Left cardiac atrium (tissue), 4 donors: ENCODE results near the gene TSSK3. TPM values are rescaled to one million over a fixed set of nuclear protein-coding genes. Genes with fewer than 3 reads are reported as not detected.

Experiments used
- ATAC-seq, 2 donors: fragments of 200-7000 bp; cut with Tn5 transposase; one replicate each; pipeline ENCODE4 v1.9.1; 2020; ENCODE audit warnings: mild to moderate bottlenecking in 2 of 2, moderate library complexity in 2 of 2
- DNase-seq: peaks from one replicate; pipeline ENCODE4 v3.0.0-alpha.2; 2020
- intact Hi-C, 2 donors: fragments of 100-400 bp; cut with DNase I; formaldehyde crosslinking; loops; one replicate each; pipeline versions ENCODE4 v1.14.1 to v1.15.1; 2022 to 2023
- total RNA-seq, 2 donors: library from RNA; stranded (reverse); fragmentation: NEBNext Ultra II Directional; extraction: Animal tissue kit (Norgen Biotek cat#: 25700); gene quantifications; one replicate each; pipeline ENCODE4 v1.2.1, GENCODE V29; 2021
- donor health status: DM: no; HTN: yes; CAD: no.
- donor health status: DM: no; HTN: yes; CAD: no; lungs with severe emphysema.
- donor health status: DM: yes; HTN: yes; CAD: no.
- donor health status: Dilated cardiomyopathy.

Gene TSSK3
- total RNA-seq, 2 donors from 2014 or later: 0.44 to 0.79 TPM

DNA sequence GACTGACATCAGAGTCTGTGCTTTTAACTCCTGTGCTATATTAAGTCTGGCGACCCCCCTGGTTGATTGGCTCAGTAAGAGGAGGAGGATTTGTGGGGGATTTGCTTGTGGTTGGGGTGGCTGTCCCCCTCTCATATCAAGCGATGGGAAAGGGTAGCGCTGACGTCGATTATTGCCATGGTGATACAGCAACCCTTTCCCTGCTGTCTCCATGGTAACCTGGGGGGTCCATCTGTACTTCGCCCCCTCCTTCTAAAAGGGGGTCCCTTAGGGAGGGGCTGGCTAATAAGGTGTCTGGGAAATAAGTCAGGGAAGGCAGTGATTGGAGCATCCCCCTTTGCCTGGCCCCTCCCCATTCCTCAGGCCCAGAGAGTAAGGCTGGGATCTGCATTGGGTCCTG lies 4.7 kb upstream of the TSSK3 start:
- DNase-seq (no peak), ATAC-seq (no peak)
- intact Hi-C loops: no loop called here

DNA sequence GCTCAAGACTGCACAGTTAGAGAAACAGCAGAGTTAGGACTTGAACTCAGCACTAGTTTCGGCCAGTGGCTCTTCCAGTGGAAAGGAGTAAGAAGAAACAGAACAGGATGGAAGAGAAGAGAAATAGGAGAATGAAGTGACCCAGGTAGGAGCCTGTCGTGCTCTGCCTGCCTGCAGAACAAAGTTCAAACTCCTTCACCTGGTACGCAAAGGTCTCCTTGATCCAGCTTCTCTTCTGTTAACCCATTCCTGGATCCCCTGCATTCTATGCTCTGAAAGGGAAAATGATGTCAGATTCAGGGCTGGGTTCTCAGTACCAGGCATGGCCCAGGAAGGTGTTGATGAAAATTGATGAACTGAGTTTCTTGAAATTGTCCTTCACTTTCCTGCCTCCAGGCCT lies 3.9 kb upstream of the TSSK3 start:
- no peak for DNase-seq
- intact Hi-C loops: no loop called here
- ATAC-seq: no peak

DNA sequence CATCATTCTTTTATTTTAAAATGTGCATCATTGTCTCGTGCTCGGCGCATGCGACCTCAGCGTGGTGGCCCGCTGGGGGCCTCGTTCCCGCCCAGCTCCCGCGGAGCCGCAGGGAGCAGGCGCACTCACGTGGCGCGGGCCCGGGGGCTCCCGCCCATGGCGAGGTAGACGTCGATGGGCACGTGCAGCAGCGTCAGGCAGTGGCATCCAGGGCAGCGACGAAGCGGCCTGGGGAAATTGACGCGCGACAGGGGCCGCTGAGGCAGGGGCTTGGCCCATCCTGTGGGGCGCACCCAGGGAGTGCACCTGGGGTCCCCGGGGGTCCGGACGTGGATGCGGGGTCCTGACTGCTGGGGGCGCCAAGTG lies 1.0 kb upstream of the TSSK3 start:
- intact Hi-C loops: no loop called here
- DNase-seq (no peak), ATAC-seq (no peak)

DNA sequence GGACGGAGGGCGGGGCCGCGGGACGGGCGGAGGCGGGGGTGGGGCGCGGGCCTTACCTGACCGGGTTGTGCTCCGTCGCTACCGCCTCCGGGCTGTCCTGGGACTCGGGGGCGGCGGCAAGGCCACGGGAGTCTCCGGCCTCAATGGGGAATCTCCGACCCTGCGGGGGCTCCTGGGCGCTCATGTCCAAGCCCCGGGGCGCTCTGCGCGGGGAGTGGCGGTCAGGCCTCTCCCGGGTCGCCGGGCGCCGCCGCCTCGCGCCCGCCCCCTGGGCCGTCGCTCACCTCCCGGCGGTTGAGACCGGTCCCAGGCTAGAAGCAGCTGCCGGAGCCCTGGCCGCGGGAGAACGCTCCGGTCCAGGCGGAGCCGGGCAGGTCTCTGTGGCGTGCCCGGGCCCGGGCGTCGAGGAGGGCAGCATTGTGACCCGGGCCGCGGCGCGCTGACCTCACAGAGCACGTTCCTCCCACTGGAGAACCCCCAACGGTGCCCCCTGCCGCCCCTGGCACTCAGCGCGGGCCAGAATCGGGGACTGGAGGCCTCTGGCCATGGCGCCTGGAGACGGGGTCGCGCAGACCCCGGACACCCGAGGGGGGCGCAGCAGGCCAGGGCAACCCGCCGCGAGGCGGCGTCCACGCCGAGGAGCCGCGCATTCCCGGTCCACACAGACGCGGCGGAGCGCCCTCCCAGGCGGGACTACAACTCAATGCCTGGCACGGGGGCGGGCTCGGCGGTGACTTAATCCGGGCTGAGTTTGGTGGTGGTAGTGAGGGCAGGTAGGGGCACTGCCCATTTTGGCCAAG lies 465 bp upstream of the TSSK3 start:
- ATAC-seq (peak; percentile 75 to 82), DNase-seq (peak; percentile 76)
- intact Hi-C loops: no loop called here

DNA sequence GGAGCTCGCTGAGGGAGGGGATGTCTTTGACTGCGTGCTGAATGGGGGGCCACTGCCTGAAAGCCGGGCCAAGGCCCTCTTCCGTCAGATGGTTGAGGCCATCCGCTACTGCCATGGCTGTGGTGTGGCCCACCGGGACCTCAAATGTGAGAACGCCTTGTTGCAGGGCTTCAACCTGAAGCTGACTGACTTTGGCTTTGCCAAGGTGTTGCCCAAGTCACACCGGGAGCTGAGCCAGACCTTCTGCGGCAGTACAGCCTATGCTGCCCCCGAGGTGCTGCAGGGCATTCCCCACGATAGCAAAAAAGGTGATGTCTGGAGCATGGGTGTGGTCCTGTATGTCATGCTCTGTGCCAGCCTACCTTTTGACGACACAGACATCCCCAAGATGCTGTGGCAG lies 1.4 kb downstream of the TSSK3 start:
- intact Hi-C loops: no loop called here
- ATAC-seq (no peak), DNase-seq (no peak)

DNA sequence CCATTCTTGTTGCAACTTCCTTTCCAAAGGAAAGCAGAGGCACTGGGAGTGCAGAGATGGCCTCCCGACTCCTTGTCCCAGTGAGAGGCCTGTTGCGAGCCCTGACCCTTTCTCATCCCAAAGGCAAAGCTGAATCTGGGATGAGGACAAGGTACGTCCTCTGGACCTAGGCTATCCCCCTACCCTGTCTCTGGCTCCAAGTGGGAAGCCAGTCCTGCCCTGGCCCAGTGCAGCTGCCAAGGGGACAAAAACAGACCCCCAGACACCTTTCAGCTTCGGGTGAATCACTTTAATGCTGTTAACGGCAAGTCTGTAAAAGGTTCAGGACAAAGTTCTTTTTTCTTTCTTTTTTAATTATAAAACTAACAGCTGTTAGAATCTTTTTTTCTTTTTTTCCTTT lies 2.5 kb downstream of the TSSK3 start:
- intact Hi-C loops: no loop called here
- ATAC-seq (no peak), DNase-seq (no peak)

DNA sequence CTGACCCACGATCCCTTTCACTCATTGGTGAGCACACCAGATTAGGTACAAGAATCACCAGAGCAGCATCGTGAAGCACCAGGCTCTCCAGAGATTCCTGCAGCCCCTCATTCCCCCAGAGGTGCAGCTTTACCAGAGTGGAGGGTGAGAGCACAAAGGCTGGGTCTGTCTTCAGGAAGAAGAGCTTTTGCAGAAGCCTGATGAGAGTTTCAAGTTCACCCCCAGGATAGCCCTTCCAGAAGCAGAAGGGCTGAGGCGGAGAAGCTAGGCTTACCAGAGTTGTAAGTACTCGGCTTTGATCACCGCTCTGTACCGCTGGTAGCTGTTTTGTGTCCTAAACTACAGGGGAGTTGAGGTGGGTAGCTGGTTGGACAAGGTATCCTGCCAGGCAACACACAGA lies 3.1 kb downstream of the TSSK3 start:
- ATAC-seq (no peak), DNase-seq (no peak)
- intact Hi-C loops: no loop called here

DNA sequence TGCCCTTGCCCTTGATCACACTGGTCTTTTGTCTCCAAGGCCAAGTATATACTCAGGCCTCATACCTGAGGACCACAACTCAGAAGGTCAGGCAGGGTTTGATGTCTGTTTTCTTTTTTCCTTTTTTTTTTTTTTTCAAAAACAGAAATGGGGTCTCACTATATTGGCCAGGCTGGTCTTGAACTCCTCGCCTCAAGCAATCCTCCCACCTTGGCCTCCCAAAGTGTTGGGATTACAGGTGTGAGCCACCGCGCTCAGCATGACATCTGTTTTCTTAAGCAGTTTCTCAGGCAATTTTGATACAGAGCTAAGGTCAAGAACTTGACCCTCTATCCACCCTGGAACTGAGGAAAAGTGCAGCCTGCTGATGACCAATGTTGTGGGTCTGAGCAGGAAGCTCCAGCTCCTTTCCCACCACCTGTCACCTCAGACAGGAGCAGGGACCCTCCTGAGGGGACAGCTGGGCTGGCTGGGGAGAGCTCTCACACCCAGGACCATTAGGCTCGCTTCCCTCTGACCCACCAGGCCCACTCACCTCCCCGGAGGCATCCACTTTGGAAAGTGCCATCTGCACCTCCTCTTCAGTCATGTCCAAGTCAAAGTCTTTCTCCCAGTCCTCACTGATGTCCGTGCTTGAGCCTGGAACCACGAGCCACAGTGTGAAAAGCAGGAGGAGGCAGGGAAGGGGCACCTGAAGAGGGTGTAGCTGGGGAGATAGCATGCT lies 5.7 kb downstream of the TSSK3 start:
- ATAC-seq (no peak), DNase-seq (no peak)
- intact Hi-C loops: no loop called here

DNA sequence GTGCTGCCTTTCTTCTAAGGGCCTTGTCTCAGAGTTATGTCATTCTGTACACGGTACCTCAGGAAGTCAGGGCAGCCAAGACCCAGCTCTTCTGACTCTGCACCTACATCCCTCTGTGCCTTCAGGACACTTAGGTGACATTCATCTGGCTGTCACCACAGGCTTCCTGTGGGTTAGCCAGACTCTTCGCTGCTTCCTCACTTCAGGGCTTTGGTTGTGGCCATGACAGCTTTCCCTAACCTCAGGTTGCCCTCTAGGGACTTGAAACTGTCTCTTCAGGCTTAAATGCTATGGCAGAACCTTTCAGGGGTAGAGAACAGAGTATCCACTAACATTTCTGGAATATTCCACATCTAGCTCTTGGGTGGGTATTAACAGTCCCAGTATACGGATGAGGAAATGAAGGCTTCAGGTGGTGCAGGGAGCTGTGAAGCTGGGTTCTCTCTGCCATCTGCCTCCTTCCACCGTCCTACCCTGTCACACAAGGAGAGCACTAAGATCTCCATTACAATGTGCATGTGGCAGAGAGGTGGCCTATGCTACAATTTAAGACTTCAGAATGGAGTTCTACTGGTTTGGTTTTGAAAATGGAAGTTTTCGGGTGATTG lies 9.9 kb downstream of the TSSK3 start:
- intact Hi-C loops: no loop called here
- ATAC-seq: peak in 1 of 2 donors; percentile 27
- DNase-seq: no peak

DNA sequence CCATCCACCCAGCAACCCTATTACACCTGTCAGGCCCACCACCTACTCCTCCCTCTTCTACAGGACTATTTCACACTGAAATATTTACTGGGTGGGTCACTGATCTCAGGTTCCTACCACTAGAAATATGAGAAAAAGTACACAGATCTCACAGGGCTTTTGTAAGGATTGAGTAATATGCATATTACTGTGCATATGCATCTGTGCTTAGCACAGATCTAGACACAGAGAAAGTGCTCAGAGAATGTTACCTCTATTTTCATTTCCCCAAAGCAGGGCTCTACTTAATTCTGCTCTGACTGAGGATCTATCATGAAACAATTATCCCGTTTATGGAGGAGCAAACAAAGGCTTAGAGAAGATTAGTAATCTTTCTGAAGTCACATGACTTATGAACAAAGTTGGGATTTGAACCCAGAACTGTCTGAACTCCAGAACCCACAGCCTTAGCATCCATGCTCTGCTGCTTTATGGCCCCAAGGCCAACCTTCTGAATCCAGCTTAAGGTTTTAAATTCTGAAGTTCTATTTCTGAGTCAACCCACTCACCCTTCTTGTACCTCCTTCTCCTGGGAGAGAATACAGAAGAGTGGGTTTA lies 11.8 kb downstream of the TSSK3 start:
- intact Hi-C loops: no loop called here
- DNase-seq: no peak
- no peak for ATAC-seq

DNA sequence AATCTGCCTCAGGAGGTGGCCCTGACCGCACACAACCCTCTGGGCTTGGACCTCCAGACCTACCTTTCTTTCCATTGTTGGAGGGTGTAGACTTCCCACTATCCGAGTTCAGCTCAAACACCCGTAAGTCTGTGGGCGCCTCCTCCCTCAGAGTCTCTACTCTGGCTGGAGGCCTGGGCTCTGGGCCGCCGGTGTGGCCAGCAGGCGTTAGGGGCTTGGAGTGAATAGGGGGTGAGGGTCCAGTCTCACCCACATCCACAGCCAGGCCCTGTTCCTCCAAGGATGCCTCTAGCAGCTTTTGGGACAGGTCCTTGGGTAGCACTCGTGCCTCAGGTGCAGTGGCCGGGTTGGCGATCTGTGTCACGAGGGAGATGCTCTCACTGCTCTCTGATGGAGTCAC lies 13.9 kb downstream of the TSSK3 start:
- DNase-seq (no peak), ATAC-seq (no peak)
- intact Hi-C loops: no loop called here

DNA sequence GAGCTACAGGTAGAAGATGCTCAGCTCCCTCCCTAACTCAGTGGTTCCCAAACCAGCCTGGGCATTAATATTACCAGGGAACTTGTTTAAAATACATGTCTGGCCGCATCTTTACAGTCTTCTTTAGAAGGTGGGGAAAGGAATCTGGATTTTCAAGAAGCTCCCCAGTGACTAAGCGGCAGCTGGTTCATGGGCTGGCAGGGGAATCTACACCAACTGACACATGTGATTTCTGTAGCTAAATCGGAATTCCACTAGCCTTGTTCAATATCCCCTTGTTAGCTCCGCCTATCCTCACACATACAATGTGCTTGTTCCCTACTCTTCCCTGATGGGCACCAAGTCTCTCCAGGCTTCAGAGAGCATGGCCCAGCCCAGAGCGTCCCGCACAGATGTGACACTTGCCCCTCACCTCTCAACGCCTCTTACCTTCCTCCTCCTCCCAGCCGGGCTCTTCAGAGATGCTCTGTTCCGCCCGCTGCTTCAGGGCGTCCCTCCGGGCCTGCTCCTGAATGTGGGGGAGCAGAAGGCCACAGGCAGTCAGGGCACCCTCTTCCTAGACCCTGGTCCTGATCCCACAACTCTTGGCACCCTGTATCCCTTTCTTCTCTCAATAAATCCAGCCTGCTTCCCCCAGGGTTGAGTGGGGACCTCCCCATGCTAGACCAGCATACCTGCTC lies 15.3 kb downstream of the TSSK3 start:
- no peak for DNase-seq
- intact Hi-C loops: no loop called here
- ATAC-seq: no peak

DNA sequence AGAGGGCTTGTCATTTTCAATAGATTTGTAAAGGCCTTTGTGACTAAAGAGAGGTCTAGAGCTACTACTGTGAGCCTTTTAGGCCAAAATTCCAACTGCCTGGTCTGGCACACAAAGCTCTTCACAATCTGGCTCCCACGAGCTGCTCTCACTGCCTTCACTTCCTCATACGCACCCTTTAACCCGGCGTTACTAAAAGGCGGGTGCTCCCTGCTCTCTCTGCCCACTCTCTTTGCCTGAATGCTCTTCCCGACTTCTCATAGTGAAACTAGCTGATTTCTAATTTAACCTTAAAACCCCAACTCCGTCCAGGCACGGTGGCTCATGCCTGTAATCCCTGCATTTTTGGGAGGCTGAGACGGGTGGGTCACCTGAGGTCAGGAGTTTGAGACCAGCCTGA lies 17.7 kb downstream of the TSSK3 start:
- no peak for ATAC-seq
- intact Hi-C loops: no loop called here
- DNase-seq: no peak

DNA sequence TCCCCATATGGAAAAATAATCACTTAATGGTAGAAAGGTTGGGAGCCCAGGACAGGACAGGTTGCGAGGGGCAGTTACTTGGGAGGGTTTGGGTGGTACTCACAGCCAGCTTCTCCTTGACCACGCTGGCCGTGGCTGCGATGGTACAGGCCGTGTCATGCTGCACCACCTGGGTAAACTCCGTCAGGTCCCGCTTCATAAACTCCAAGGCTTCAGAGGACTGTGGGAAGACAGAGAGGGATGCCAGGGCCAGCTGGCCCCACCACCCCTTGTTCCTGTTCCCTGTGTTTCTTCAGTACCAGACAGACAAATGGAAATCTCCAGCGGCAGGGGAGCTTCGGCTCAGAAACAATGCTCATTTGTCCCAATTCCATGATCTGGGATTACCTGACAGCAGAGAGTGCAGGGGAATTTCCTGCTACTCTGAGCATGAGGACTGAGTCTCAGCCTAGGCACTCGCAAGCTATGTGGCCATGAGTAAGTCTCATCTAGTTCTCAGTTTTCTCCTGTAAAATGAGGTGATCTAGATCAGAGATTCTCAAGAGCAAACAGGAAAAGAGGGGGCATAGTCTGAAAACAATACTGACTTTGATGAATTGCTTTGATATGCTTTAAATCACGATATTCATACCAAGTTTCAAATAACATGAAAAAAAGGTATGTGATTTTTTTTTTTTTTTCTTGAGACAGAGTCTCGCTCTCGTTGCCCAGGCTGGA lies 24.5 kb downstream of the TSSK3 start:
- DNase-seq (no peak), ATAC-seq (no peak)
- intact Hi-C loops: no loop called here

DNA sequence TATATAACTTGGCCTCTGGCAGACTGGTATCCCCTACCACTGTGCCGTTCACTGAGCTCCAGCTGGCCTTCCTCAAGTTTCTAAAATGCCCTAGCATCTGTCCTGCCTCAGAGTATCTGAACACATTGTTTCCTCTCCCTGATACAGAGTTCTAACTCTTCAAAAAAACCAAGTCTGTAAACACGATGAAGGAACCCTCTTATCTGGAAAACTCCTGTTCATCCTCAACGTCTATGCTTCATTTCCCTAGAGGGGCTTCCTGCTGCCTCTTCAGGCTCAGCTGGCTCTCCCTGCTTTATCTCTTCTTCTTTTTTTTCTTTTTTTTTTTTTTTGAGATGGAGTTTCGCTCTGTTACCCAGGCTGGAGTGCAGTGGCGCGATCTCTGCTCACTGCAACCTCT lies 26.3 kb downstream of the TSSK3 start:
- ATAC-seq: no peak
- intact Hi-C loops: no loop called here

DNA sequence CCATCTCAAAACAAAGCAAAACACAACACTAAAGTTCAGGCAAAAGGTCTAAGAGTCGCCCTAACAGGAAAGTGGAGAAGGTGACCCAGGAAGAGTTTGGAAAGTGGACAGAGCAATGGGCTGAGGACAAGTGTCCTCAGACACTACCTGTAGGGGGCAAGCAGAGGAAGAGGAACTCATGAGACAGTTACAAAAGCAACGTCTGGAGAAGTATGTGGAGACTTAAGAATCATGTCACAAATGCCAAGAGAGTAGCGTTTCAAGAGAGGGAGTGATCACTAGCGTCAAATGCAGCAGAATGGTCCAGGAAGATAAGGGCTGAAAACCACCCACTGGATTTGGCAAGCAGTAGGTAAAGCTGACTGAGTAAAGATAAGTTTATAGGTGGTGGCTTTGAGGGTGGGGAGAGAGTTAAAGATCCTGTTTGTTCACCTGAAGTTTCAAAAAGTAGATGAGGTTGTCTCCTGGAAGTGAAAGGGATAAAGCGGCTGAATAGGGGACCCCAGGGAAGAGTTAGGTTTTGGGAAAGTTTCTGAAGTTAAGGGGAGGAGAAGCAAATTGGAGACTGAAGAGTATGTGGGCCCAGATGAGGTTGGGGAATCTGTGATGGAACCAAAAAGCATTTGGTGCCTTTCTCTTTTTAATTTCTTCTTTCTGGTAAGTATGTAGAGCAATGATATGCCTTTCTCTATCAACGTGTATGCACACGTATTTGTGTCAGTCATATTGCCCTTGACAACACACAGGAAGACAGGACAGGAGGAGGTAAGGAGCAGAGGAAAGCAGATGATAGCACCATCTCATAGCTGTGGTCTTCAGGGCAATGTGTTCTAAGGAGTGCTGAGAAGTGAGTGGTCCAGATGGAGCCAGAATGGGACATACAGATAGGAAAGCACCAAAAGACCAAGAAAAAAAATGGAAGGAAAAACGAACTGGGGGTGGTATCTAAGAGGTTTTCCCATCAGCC lies 28.8 kb downstream of the TSSK3 start:
- DNase-seq (no peak), ATAC-seq (no peak)
- intact Hi-C loops: no loop called here

More for the DNA sequence above, 26.3 kb downstream of the TSSK3 start:
- no peak for DNase-seq

DNA sequence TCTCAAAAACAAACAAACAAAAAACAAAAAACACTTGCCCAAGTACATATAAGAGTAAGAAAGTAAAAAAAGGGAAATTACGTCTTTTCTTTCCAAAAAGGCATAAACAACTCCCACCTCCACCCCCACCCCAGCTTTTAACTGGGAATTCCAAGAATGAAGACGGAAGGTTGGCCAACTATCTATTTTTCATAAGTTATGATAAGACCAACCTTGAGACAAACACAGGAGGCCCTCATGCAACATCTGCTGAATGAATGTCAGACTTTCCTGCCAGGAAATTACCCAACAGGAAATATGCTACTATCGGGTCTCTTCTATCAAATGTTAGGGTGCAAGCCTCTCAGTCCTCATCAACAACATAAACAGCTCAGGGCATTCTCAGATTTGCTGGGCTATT lies 30.0 kb downstream of the TSSK3 start:
- DNase-seq: no peak
- ATAC-seq: no peak
- intact Hi-C loops: no loop called here

DNA sequence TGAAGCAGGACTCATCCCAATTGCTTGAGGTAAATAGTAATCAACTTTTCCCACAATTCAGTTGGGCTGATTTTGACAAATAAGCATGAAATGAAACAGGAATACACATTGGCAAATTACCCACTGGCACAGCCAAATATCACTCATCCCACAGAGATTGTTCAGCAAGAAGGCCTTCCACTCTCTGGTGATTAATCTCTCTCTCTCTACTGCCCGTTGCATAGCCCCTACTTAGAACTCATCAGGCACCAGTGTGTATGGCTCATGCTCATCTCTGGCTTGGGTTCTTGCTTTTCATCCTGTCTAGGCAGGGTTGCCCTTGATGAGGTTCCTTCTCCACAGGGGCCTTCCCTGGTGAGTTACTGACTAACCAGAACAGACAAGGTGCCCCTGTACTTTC lies 30.8 kb downstream of the TSSK3 start:
- ATAC-seq (no peak), DNase-seq (no peak)
- intact Hi-C loops: no loop called here
